Ishikawa (cell line): ENCODE data around the gene GSTT2.
"Not testable (repeated sequence)": the region's sequence is repeated elsewhere in the genome, so short reads cannot be mapped to it uniquely, and the experiment has no call there.

ENCODE experiments used
- CEBPB ChIP-seq: IDR thresholded peaks from 2 replicates; pipeline ENCODE4 v1.6.1; 2012
- CREB1 ChIP-seq: IDR thresholded peaks from 2 replicates; pipeline ENCODE4 v1.6.1; 2012; ENCODE audit warnings: low read depth
- EGR1 ChIP-seq: IDR thresholded peaks from 2 replicates; pipeline ENCODE4 v1.6.1; 2012
- EP300 ChIP-seq: IDR thresholded peaks from 2 replicates; pipeline ENCODE4 v1.6.1; 2012; ENCODE audit warnings: borderline replicate concordance
- FOXM1 ChIP-seq: IDR thresholded peaks from 2 replicates; pipeline ENCODE4 v1.6.1; 2012; ENCODE audit warnings: low read depth, borderline replicate concordance
- NFIC ChIP-seq: IDR thresholded peaks from 2 replicates; pipeline ENCODE4 v1.6.1; 2012
- RAD21 ChIP-seq: IDR thresholded peaks from 2 replicates; pipeline ENCODE4 v1.6.1; 2012; ENCODE audit warnings: low read depth
- REST ChIP-seq: IDR thresholded peaks from 2 replicates; pipeline ENCODE4 v1.6.1; 2012; ENCODE audit warnings: low read depth, mild to moderate bottlenecking
- TAF1 ChIP-seq: IDR thresholded peaks from 2 replicates; pipeline ENCODE4 v1.6.1; 2012; ENCODE audit warnings: low read depth, mild to moderate bottlenecking
- TCF12 ChIP-seq: IDR thresholded peaks from 2 replicates; pipeline ENCODE4 v1.6.1; 2012; ENCODE audit warnings: low read depth
- TEAD4 ChIP-seq: IDR thresholded peaks from 2 replicates; pipeline ENCODE4 v1.6.1; 2012
- YY1 ChIP-seq: IDR thresholded peaks from 2 replicates; pipeline ENCODE4 v1.6.1; 2012; ENCODE audit warnings: low read depth
- ZBTB7A ChIP-seq: IDR thresholded peaks from 2 replicates; pipeline ENCODE4 v1.6.1; 2012; ENCODE audit warnings: low read depth
- TF ChIP-seq, protein P1 (sequence below): IDR thresholded peaks from 2 replicates; pipeline ENCODE4 v1.6.1; 2012
- TF ChIP-seq, protein P2 (sequence below): IDR thresholded peaks from 2 replicates; pipeline ENCODE4 v1.6.1; 2012

Gene GSTT2

DNA sequence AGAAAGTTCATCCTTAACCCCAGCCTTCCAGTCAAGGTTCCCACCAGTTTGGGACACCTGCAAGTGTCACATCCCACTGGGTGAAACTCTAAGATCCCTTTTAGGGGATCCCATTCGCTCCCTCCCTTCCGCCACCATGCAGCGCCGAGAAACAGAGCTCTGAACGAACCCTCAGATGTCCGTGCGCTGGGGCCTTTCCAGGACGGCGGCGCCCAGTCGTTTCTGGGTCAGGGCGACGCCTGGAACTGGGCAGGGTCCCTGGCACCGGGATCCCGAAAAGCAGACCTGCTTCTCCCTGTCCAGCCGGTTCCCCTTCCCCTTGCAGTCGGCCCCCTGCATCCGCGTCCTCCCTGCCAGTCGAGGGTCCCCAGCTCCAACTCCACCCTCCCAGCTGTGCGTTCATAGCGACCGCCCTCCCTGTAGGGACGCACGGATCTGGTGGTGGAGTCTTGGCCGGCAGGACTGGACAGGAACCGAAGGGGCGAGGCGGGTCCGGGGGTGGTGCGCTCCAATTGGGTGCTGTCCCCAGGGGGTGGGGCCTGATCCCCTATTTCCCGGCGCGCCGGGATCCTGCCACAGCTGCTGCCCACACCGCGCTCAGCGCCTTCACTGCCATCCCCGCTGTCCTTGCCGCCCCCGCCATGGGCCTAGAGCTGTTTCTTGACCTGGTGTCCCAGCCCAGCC lies at the start of gene GSTT2:
Gene GSTT2, plus strand, starts transcription at position 578 of the 684 bp plus-strand sequence.
- not testable (repeated sequence) for TF ChIP-seq NFIC, RAD21
- TF ChIP-seq, protein P1, sequence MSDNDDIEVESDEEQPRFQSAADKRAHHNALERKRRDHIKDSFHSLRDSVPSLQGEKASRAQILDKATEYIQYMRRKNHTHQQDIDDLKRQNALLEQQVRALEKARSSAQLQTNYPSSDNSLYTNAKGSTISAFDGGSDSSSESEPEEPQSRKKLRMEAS = not testable (repeated sequence)

DNA sequence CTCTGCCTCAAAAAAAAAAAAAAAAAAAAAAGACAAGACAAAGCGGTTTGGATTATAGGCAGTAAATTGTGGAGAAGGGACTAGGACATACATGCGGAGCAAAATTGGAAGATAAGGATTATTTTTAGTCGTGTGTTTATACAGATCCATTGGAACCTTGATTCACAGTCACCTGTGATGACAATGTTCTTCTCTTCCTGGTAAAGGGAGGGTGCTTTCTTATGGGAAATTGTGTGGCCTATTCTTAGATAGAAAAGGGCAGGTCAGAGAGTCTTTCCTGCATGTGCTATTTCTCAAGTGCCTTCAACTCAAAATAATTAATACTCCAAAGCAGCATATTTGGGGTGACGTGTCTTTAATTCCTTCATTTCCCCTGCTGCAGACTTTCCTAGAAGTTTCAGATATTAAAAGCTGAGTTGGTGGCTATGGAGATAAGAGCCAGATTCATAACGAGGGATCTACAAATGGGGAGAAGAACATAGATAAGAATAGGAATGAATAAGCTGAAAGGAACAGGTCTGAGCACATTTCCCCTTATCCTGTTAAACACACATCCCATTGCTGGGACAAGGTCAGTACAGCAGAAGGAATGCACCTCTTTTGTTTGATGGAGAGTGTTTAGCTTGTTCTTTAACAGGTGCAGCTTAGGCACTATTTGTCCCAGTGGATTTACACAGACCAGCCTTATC lies 41.5 kb upstream of the GSTT2 start:
- TF ChIP-seq YY1 (no peak), EGR1 (no peak), REST (no peak), TCF12 (no peak), TEAD4 (no peak), ZBTB7A (no peak), FOXM1 (no peak), TAF1 (no peak), CREB1 (no peak)
- TF ChIP-seq, protein P2, sequence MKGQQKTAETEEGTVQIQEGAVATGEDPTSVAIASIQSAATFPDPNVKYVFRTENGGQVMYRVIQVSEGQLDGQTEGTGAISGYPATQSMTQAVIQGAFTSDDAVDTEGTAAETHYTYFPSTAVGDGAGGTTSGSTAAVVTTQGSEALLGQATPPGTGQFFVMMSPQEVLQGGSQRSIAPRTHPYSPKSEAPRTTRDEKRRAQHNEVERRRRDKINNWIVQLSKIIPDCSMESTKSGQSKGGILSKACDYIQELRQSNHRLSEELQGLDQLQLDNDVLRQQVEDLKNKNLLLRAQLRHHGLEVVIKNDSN = no peak
- TF ChIP-seq, protein P1 = no peak

- TF ChIP-seq EP300 (no peak), TCF12 (no peak), ZBTB7A (no peak), NFIC (no peak), RAD21 (no peak), FOXM1 (no peak), CREB1 (no peak), CEBPB (no peak), EGR1 (no peak), YY1 (no peak), REST (no peak)
- TF ChIP-seq, protein P2 = no peak
Measured at GRCh38 chr22:23939017-23939357, 40.9 kb upstream of the GSTT2 start.

GRCh38 chr22:23947391-23947790 lies 32.5 kb upstream of the GSTT2 start:
- TF ChIP-seq, protein P2 = 0 out of 2 replicates have a peak, but pooled peaks have one; percentile 9

- TF ChIP-seq RAD21 = peak; percentile 95
- TF ChIP-seq, protein P2 = peak; percentile 72
Measured at GRCh38 chr22:23956301-23956900, 23.5 kb upstream of the GSTT2 start.
